Measurements from ENCODE around the gene MTUS2.
A peak's percentile ranks its signal among the peaks of the same experiment; 100 is the strongest.

MTUS2 gene

GRCh38 chr13:29459813-29460355 is 639.7 kb downstream of the MTUS2 start:
- no peak for DNase-seq

- DNase-seq, result no peak
Observed at GRCh38 chr13:29464105-29464679, 644.1 kb downstream of the MTUS2 start.

GRCh38 chr13:29465741-29466293 is 645.7 kb downstream of the MTUS2 start:
- DNase-seq, result no peak

- no peak for DNase-seq
Observed at GRCh38 chr13:29471551-29471950, 651.4 kb downstream of the MTUS2 start.

- DNase-seq, result peak; percentile 26
Observed at GRCh38 chr13:29472332-29472961, 652.3 kb downstream of the MTUS2 start.

- DNase-seq, result no peak
Observed at GRCh38 chr13:29473166-29473565, 653.0 kb downstream of the MTUS2 start.

GRCh38 chr13:29474991-29475390 is 654.9 kb downstream of the MTUS2 start:
- no peak for DNase-seq

GRCh38 chr13:29476046-29476445 is 655.9 kb downstream of the MTUS2 start:
- no peak for DNase-seq

GRCh38 chr13:29479716-29480492 is 659.8 kb downstream of the MTUS2 start:
- DNase-seq, result no peak

GRCh38 chr13:29480893-29481525 is 660.9 kb downstream of the MTUS2 start:
- no peak for DNase-seq

GRCh38 chr13:29481603-29482002 is 661.5 kb downstream of the MTUS2 start:
- no peak for DNase-seq

GRCh38 chr13:29482504-29482903 is 662.4 kb downstream of the MTUS2 start:
- DNase-seq, result no peak

GRCh38 chr13:29483211-29483610 is 663.1 kb downstream of the MTUS2 start:
- DNase-seq, result no peak

- DNase-seq, result no peak
Observed at GRCh38 chr13:29483623-29484022, 663.5 kb downstream of the MTUS2 start.

GRCh38 chr13:29484236-29484635 is 664.1 kb downstream of the MTUS2 start:
- no peak for DNase-seq

GRCh38 chr13:29484796-29485195 is 664.7 kb downstream of the MTUS2 start:
- DNase-seq, result no peak

GRCh38 chr13:29486551-29486950 is 666.4 kb downstream of the MTUS2 start:
- no peak for DNase-seq

GRCh38 chr13:29487466-29488454 is 667.6 kb downstream of the MTUS2 start:
- DNase-seq, result no peak

- no peak for DNase-seq
Observed at GRCh38 chr13:29489650-29490560, 669.8 kb downstream of the MTUS2 start.

GRCh38 chr13:29490561-29490885 is 670.4 kb downstream of the MTUS2 start:
- DNase-seq, result no peak

- DNase-seq, result no peak
Observed at GRCh38 chr13:29491248-29491647, 671.1 kb downstream of the MTUS2 start.
